Cardiac fibroblast (primary cell): ENCODE data around the gene CACHD1.

Experiments used
- DNase-seq, 2 donors: peaks; one replicate each; pipeline versions ENCODE4 v3.0.0 to v3.0.0-alpha.2; 2010; ENCODE audit warnings: low read depth in 2 of 2
- H3K4me3 ChIP-seq, 2 donors: replicated peaks in 1 of 2; 1 replicate in 1 of 2; 2 replicates in 1 of 2; pipeline ENCODE4 v1.5.1; 2011; ENCODE audit warnings: low read depth in 2 of 2, low read length in 2 of 2, mild to moderate bottlenecking in 2 of 2, moderate library complexity in 1 of 2
- CTCF ChIP-seq: IDR thresholded peaks from one replicate; pipeline ENCODE4 v1.5.1; 2011; ENCODE audit warnings: low read depth, mild to moderate bottlenecking, low read length, inconsistent platforms

Gene CACHD1

GRCh38 chr1:64525116-64525686, 55.3 kb downstream of the CACHD1 start:
- no peak overlapping the region for H3K4me3 ChIP-seq
- TF ChIP-seq CTCF: no peak
- no peak for DNase-seq

- TF ChIP-seq CTCF: no peak
- H3K4me3 ChIP-seq: no peak overlapping the region
- no peak for DNase-seq
These were observed 56.4 kb downstream of the CACHD1 start for GRCh38 chr1:64526312-64526711.

- H3K4me3 ChIP-seq: no peak overlapping the region
- no peak for DNase-seq
- TF ChIP-seq CTCF: no peak
These were observed 57.2 kb downstream of the CACHD1 start for GRCh38 chr1:64527165-64527564.

GRCh38 chr1:64527786-64528185, 57.9 kb downstream of the CACHD1 start:
- H3K4me3 ChIP-seq: no peak overlapping the region
- DNase-seq: no peak
- TF ChIP-seq CTCF: no peak

- no peak overlapping the region for H3K4me3 ChIP-seq
- no peak for DNase-seq
- TF ChIP-seq CTCF: no peak
These were observed 61.2 kb downstream of the CACHD1 start for GRCh38 chr1:64530969-64531692.

GRCh38 chr1:64532646-64533045, 62.7 kb downstream of the CACHD1 start:
- no peak overlapping the region for H3K4me3 ChIP-seq
- no peak for TF ChIP-seq CTCF
- no peak for DNase-seq
